ENCODE measurements around the gene COPG2. TPM values are rescaled to one million over a fixed set of nuclear protein-coding genes. Genes with fewer than 3 reads are reported as not detected.

Gene COPG2
- total and polyA plus RNA-seq, 2 of the 4 experiments (the other 2 are of a cell fraction), result 18.1 to 50.0 TPM

DNA sequence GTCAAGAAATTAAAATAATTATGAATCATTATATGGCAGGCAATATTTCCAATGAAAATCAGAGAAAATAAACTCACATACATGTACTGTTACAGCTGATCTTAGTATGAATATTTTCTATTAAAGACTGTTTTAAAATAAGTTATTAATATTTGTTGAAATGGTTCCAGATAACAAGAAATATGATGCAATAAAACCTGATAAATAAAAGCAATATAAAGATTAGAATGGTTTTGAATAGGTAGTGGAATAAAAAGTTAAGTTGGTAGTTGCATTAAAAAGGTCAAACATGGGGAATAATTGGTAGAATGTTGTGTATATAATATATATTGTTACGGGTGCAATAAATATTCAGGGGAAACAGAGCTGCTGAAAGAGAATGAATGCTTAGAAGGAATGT lies 124.2 kb downstream of the COPG2 start:
- dilution Hi-C loops (cut with HindIII; ENCODE audit: low sequenced_read_pairs, unreplicated experiment), result no loop called here

More for the DNA sequence above, 124.2 kb downstream of the COPG2 start:
- in situ Hi-C loops (cut with MboI; ENCODE audit: low sequenced_read_pairs) (no loop called here), intact Hi-C loops (cut with micrococcal nuclease) (no loop called here)
- H3K9ac ChIP-seq (ENCODE audit: low read depth, low read length), result no peak overlapping the region
- no peak overlapping the region for H3K14ac ChIP-seq (replicated peaks; ENCODE audit: low read depth, low read length)
- BruUV-seq (replicated peaks), result no TSS peak
- H3K9me3 ChIP-seq (ENCODE audit: control insufficient read depth, insufficient read depth, low read length), result no peaks in the 10 kb centered on the region
- ChIA-PET POLR2A (ENCODE audit: unreplicated experiment) (no interaction called here), CTCF (no interaction called here)
- no peak overlapping the region for H2AK5ac ChIP-seq (ENCODE audit: low read depth, low read length)
- no peak overlapping the region for H4K91ac ChIP-seq (ENCODE audit: insufficient read depth, low read depth, low read length)
- no peak overlapping the region for H3K18ac ChIP-seq (ENCODE audit: low read depth, low read length)
- WGBS, 2 experiments (ENCODE audit: extremely low coverage in 2 of 2, insufficient read length in 1 of 2), result 100% methylated on average over 1 of the region's 1 CpG
- no peak overlapping the region for H3K4me2 ChIP-seq (ENCODE audit: low read depth, low read length)
- H3K56ac ChIP-seq (ENCODE audit: extremely low read depth, insufficient read depth, low read length), result no peak overlapping the region
- H2BK15ac ChIP-seq (ENCODE audit: low read depth, low read length), result no peak overlapping the region
- no peak overlapping the region for H3K4me3 ChIP-seq (ENCODE audit: insufficient read depth, low read depth, low read length)
- H3K23ac ChIP-seq (ENCODE audit: low read depth, low read length), result no peak overlapping the region
- H3K4me1 ChIP-seq (ENCODE audit: control insufficient read depth, insufficient read depth, low read length), result no peaks in the 10 kb centered on the region
- no peak overlapping the region for H3K4ac ChIP-seq (ENCODE audit: low read depth, low read length)
- H2AK9ac ChIP-seq (replicated peaks; ENCODE audit: low read depth, low read length, poor library complexity), result no peak overlapping the region
- no peak overlapping the region for H2BK5ac ChIP-seq (ENCODE audit: low read depth, low read length, poor library complexity, severe bottlenecking)
- ATAC-seq (ENCODE audit: low read depth) (no peak), DNase-seq (no peak)
- H4K20me1 ChIP-seq (ENCODE audit: insufficient read depth, low read length), result no peaks in the 10 kb centered on the region
- H3K36me3 ChIP-seq (ENCODE audit: control insufficient read depth, insufficient read depth, low read length), result 0 out of 2 replicates have a peak, but pooled peaks cover 3% of the 10 kb centered on the region
- no peaks in the 10 kb centered on the region for H3K79me1 ChIP-seq (ENCODE audit: low read depth in 1 of 2, low read length in 2 of 2)
- TF ChIP-seq NFE2L2 (IDR thresholded peaks at IDR 0.05; ENCODE audit: low read depth, low read length) (no peak), FOS (IDR thresholded peaks at IDR 0.05; ENCODE audit: low read depth, low read length) (no peak), POLR2A (IDR thresholded peaks at IDR 0.05; ENCODE audit: low read depth, low read length) (no peak), MXI1 (IDR thresholded peaks at IDR 0.05; ENCODE audit: borderline replicate concordance, low read depth, low read length) (no peak), MAZ (IDR thresholded peaks at IDR 0.05; ENCODE audit: borderline replicate concordance, low read depth, low read length) (no peak), SMC3 (IDR thresholded peaks at IDR 0.05; ENCODE audit: low read depth, low read length) (no peak), BHLHE40 (IDR thresholded peaks at IDR 0.05; ENCODE audit: low read depth, low read length) (no peak), MAFK (IDR thresholded peaks at IDR 0.05; ENCODE audit: low read depth, low read length) (no peak), RFX5 (IDR thresholded peaks at IDR 0.05; ENCODE audit: low read depth, low read length) (no peak), CEBPB (IDR thresholded peaks at IDR 0.05; ENCODE audit: low read depth, low read length) (no peak), RCOR1 (IDR thresholded peaks at IDR 0.05; ENCODE audit: insufficient replicate concordance, low read length) (no peak), CHD1 (IDR thresholded peaks at IDR 0.05; ENCODE audit: low read depth, low read length) (no peak), RAD21 (IDR thresholded peaks at IDR 0.05; ENCODE audit: low read length) (no peak)
- TF ChIP-seq, protein P1, sequence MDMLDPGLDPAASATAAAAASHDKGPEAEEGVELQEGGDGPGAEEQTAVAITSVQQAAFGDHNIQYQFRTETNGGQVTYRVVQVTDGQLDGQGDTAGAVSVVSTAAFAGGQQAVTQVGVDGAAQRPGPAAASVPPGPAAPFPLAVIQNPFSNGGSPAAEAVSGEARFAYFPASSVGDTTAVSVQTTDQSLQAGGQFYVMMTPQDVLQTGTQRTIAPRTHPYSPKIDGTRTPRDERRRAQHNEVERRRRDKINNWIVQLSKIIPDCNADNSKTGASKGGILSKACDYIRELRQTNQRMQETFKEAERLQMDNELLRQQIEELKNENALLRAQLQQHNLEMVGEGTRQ (IDR thresholded peaks at IDR 0.05; ENCODE audit: low read depth, low read length), result no peak
- TF ChIP-seq, protein P2, sequence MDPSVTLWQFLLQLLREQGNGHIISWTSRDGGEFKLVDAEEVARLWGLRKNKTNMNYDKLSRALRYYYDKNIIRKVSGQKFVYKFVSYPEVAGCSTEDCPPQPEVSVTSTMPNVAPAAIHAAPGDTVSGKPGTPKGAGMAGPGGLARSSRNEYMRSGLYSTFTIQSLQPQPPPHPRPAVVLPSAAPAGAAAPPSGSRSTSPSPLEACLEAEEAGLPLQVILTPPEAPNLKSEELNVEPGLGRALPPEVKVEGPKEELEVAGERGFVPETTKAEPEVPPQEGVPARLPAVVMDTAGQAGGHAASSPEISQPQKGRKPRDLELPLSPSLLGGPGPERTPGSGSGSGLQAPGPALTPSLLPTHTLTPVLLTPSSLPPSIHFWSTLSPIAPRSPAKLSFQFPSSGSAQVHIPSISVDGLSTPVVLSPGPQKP (IDR thresholded peaks at IDR 0.05; ENCODE audit: borderline replicate concordance, low read depth, low read length), result no peak
- TF ChIP-seq, protein P3, sequence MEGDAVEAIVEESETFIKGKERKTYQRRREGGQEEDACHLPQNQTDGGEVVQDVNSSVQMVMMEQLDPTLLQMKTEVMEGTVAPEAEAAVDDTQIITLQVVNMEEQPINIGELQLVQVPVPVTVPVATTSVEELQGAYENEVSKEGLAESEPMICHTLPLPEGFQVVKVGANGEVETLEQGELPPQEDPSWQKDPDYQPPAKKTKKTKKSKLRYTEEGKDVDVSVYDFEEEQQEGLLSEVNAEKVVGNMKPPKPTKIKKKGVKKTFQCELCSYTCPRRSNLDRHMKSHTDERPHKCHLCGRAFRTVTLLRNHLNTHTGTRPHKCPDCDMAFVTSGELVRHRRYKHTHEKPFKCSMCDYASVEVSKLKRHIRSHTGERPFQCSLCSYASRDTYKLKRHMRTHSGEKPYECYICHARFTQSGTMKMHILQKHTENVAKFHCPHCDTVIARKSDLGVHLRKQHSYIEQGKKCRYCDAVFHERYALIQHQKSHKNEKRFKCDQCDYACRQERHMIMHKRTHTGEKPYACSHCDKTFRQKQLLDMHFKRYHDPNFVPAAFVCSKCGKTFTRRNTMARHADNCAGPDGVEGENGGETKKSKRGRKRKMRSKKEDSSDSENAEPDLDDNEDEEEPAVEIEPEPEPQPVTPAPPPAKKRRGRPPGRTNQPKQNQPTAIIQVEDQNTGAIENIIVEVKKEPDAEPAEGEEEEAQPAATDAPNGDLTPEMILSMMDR (conservative IDR thresholded peaks at IDR 0.05; ENCODE audit: low read depth, low read length), result no peak
- no peak overlapping the region for H4K5ac ChIP-seq (ENCODE audit: low read depth, low read length)
- peaks cover 3% of the 10 kb centered on the region; the same call in 1 of the 2 replicates for H3K9me1 ChIP-seq (ENCODE audit: insufficient read depth, low read length)
- H4K8ac ChIP-seq (ENCODE audit: low read depth in 2 of 2, low read length in 2 of 2), result no peak overlapping the region
- H3K27me3 ChIP-seq (ENCODE audit: control insufficient read depth, insufficient read depth, low read length), result no peaks in the 10 kb centered on the region
- H2AFZ ChIP-seq (replicated peaks; ENCODE audit: low read length, poor library complexity), result no peak overlapping the region
- H3K27ac ChIP-seq (ENCODE audit: insufficient read depth, low read length), result no peak overlapping the region
- no peak overlapping the region for H2BK120ac ChIP-seq (ENCODE audit: low read depth, low read length)
- no peak overlapping the region for H2BK20ac ChIP-seq (ENCODE audit: low read depth, low read length)
